IPS DF 19.7 (cell line): ENCODE measurements around the gene ZNF106.
A peak's percentile ranks its signal among the peaks of the same experiment; 100 is the strongest.

Experiments
- DNase-seq: peaks from one replicate; pipeline ENCODE4 v3.0.0-alpha.2; 2013; ENCODE audit warnings: low read depth, low spot score

ZNF106 gene

DNA sequence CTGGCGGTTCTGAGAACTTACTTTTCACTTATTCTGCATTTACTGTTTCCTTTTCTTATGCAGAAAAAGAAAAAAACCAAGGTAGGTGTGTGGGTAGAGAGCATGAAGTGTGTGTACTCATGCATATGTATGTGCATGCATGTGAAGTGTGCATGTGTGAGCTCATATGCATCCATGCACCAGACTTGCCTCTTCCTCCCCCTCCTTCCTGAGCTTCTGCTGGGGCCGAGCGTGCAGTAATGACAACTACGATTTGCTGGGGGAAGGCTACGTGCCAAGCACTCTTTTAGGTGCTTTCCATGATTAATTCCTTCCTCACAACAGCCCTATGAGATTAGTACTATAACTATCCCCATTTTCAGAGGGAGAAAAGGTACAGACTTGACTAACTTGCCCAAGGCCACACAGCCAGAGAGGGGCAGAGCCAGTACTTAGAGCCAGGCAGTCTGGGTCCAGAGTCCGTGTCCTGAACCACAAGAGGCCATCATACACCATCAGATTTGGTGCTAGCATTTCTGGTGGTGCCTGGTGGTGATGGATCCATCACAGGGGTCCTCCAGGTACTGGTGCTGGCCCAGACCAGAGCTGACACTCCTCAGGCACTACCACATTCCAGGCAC lies 85.0 kb downstream of the ZNF106 start:
- no peak for DNase-seq

DNA sequence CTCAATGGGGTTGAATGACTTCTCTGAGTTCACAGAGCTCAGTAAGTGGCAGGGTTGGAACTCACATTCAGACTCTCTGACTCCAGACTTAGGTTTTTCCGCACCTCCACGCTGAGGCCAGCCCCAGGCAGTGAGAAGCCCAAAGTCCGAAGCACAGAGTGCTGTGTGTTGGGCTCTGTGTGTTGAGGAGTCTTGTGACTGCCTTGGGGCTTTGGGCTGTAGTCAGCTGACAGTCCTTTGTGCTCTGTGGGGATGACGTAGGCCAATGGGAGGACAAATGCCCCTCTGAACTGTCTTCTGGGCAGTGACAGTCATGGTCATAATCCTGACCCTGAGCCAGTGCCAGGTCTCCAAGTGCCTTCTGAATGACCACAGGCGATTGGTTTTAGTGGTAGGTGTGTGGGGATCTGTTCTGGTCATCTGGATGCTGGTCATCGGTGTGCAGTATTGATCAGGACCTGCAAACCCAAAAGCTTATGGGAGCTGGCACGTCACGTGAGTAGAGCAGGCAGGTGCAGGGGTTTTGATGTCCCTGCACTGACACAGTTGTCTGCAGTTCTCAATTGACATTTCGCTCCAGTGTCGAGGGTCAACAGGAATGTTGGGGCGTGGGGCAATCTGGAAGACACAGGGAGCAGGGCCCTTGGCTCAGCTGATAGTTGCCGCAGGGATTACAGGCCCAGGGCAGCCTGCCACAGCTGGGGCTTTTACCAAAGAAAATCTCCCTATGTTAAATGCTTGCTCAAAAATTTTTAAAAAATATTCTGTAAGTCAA lies 86.3 kb downstream of the ZNF106 start:
- no peak for DNase-seq

DNA sequence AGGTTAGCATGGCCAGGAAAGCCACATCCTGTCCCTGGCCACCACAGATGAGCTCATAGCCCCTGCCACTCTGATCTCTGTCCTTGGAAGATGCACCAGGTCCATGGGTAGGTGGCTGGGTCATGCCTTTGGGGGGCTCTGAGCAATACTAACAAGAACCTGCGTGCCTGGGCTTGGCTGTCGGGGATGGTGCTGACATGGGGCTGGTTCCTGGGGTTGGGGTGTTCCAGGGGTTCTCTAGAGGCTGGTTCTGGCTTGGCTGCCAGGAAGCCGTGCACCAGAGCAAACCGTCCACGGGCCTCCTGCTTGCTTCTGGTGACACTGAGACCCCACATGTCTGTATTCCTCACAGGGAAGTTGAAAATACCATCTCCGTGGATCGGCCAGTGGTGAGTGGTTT lies 87.6 kb downstream of the ZNF106 start:
- DNase-seq, result no peak

DNA sequence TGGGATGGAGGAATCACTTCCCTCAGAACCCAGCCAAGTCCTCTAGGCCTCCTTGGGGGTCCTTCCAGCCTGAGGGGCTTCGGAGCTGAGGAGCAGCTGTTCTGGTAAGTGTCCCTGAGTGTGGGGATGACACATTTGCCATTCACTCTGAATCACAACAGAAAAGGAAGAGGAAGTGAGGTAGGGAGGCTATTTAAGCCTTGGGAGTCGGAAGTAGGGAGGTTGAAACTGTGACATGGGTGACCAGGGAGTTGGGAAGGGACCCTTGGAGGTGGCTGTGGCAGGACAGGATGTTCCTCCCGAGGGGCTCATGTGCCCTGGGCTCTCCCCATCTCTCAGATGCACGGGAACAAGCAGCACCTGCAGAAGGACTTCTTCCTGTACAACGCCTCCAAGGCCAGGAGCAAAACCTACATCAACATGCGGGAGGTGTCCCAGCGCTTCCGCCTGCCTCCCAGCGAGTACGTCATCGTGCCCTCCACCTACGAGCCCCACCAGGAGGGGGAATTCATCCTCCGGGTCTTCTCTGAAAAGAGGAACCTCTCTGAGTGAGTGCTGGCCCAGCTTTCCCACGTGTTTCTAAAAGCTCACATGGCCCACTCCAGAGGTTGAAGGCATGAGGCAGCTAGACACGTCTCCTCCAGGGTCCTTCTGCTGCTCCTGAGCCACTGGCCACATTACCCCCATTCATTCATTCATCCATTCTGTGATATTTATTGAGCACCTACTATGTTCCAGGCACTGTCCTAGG lies 88.3 kb downstream of the ZNF106 start:
- no peak for DNase-seq

DNA sequence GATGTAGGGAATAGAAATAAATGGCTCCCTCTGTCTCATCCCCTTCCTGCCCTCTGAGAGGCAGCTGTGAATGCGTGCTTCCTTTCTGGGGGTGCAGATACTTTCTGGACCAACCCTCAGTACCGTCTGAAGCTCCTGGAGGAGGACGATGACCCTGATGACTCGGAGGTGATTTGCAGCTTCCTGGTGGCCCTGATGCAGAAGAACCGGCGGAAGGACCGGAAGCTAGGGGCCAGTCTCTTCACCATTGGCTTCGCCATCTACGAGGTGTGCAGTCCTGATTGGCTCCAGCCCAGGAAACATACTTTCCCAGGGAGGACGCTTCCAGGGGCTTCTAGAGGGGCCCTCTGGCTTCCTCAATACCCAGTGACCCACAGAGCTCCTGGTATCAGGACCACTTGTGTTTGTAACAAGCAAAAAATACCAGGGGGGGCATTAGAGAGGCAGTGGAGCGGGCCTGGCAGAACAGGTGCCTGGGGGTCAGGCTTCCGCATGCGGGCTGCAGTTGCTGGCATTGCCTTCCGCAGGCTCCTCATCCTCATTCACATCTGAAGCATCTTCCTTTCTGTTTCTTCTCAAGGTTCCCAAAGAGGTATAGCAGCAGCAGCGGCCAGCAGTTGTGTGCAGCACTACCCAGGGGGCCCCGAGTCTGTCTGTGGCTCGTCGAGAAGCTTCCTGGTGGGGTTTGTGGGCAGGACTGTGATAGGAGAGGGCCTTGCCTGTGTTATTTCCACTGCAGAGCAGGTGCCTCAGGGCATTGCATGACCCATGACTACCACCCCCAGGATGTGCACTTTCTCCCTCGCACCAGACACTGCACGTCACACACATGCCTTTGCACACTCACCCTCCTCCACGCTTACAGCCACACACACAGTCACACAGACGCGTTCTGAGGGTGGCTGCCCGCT lies 89.1 kb downstream of the ZNF106 start:
- DNase-seq, result no peak

DNA sequence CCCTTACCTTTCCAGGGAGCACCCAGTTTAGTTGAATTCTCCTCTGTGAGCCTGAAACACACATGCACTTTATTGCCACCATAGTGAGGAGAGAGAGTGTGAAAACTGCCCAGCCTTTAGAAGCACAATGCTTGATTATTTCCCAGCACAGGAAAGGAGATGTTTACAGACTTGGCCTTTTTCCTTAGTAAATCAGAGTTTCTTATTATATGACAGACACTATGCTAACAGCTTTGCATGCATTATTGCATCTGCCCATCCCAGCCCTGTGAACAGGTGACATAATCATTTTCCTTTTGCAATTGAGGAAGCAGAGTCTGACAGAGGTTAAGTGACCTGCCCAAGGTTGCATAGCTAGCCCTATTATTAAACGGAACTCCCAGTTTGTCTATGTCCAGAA lies 95.1 kb downstream of the ZNF106 start:
- DNase-seq, result no peak

DNA sequence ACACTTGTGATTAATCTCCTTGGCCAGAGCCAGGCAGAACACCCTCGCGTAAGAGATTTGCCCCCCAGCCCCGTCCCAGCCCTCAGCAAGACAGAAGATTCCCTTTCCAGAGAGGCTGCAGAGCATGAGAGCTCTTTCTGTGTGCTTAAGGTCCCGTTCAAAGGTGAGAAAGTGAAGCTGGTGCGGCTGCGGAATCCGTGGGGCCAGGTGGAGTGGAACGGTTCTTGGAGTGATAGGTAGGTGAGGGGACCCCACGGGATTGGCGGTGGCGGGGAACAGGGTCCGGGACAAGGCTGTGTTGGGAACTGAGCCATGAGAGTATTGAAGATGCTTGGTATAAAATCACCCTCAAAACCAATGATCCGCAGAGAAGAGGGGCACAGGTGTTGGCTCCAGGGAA lies 96.8 kb downstream of the ZNF106 start:
- DNase-seq, result no peak

DNA sequence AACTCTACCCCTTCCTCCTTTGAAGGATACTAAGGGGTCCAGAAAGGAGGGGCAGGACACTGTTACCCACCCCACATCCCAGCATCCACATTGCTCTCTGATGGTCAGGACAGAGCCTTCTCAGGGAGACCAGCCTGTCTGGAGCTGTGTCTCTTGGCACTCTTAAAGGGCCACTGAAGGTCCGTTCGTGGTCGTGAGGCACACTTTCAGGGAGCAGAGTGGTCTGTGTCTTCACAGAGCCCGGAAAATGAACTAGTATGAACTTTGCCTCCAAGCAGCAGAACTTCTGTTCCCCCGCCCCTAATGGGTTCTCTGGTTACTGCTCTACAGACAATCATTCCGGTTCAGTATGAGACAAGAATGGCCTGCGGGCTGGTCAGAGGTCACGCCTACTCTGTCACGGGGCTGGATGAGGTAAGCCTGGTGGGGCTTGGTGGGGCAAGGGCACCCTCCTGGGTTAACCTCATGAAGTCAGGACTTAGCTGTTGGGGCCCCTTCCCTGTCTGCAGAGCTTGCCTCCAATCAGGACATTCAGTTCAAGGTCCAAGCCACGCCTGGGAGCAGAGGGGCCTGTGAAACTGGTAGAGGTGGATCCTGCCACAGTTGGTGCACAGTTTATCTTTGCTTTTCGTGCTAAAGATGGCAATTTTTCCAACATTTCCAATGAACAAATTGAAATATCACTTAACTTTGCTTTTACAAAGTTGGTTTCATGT lies 98.5 kb downstream of the ZNF106 start:
- DNase-seq, result no peak

DNA sequence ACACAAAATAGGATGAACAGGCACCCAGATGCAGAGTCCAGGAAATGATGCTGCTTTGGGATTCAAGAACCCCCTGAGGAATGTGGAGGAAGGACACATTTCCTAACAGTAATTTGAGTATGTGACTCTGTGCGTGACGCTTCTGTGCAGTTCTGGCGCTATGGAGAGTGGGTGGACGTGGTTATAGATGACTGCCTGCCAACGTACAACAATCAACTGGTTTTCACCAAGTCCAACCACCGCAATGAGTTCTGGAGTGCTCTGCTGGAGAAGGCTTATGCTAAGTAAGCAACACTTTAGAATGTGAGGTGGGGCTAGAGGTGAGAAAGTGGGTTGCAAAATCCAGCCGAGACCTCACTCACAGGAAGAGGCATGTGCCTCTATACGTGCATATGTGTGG lies 103.3 kb downstream of the ZNF106 start:
- DNase-seq, result no peak

DNA sequence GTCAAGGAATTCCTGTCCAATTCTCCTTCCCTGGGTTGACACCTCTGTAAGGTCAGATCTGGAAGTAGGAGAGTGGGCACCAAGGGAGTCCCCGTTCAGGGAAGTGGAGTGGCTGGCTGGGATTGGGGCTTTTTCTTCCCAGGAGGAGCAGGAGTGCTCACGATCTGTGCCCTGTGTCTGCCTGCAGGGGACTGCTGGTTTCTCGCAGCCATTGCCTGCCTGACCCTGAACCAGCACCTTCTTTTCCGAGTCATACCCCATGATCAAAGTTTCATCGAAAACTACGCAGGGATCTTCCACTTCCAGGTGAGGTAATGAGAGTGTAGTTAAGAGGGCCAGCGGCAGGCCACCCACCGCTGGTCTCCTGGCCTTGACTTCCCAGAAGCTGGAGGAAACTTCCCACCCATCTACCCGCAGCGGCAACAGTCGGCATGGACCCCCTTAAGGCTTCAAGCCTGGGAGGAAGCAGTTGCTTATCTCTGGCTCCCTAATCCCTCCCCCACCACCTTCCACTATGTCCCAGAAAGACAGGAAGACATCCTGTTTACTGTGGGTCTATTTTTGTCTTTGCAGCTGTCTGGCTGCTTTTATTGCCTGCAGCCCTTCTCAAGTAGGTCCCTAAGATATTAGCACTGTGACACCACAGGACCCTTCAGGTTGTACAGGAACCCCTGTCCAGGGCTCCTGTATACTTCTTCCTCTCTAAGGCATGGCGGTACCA lies 104.8 kb downstream of the ZNF106 start:
- no peak for DNase-seq

DNA sequence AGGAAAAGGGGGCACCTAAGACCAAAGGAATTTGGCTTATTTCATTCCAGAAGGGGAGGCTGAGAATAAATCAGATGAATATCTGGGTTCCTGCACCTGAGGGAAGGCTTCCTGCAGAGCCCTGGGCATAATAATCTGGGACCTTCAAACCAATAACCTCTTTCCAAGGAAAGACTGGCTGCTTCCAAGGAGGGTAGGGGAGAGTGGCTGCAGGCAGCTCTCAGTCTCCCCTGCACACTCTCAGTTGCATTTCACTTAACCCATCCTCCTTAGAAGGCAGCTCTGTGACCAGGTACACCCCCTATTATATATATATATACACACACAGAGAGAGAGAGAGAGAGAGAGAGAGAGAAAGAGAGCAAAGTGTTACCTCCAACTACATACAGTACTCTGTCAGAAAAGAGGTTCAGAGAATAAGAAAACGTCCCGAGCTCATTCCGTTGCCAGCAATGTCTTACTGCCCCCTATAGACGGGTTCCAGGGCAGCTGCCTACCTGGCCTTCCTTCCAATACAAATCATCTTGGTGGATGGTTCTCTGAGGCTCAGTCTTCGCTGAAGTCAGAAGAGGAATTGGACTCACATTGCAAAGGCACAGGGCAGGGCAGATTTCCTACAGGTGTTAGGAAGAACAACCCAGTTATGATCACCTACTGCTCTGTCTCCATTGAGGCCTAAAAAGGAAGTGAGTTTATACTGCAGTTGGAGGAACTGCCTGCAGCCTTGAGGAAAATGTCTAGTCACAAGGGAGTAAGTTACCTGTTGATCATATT lies 105.5 kb downstream of the ZNF106 start:
- DNase-seq, result peak; percentile 50

DNA sequence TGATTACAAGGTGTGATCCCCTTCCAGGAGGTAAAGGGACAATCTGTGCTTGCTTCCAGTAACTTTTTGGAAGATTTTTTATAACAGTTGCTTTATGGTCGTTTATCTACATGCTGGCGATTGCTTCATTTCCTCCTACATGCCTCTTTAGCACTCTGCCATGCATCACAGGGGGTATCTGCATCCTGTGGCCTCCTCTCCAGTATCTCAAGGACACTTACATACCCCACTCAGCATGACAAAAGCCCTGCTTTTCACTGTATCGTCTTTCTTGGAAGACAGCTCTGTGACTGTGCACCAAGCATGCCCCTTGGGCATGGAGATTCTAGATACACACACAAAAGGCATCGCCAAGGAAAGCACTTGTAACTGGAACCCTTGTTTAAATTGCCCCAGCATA lies 106.3 kb downstream of the ZNF106 start:
- DNase-seq, result peak; percentile 65

DNA sequence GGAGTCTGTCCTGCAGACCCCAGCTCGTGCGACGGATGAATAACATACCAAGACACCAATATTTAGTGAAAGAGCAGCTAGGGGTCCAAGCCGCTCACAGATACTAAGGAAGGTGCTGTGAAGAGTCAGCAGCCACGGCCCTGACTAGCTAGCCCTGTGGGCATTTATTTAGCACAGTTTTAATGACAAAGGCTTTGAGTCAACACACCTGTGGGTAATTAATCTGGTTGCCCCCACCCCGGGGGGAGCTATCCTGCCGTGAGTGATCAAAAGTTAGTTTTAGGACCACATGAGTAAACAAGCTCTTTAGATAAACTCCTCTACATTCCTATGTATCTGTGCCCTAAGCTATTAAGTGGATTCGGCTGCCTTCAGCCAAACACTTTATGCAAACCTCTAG lies 112.9 kb downstream of the ZNF106 start:
- no peak for DNase-seq

DNA sequence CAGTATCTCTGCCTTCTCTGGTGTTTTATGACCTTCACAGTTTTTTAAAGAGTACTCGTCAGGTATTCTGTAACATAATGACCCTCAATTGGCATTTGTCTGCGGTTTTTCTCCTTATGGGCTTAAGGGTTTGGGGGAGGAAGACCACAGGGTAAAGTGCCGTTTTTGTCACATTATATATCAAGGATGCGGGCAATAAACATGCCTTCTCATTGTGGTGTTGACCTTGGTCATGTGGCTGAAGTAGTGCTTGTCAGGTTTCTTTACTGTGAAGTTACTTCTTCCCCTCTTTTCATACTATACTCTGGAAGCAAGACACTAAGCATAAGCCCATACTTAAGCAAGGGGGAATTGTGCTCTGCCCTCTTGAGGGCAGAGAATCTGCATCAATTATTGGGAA lies 115.0 kb downstream of the ZNF106 start:
- DNase-seq, result no peak

DNA sequence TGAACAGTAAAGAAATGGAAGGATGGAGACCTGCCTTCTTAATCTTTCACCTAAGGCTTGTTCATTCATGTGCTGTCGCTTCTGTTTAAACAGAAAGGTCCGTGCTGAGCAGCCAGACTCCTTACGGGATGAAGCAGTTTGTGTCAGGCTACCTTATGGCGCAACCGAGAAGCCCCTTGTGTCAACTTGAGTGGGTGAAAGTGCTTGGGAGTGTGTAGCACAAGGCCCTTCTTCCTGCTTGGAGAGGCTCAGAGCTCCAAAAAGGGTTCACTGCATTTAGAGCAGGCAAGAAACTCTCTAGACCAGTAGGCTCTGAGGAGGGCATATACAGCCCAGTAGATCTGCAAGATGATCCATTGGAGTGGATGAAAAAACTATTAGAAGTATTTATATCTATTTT lies 115.7 kb downstream of the ZNF106 start:
- no peak for DNase-seq

DNA sequence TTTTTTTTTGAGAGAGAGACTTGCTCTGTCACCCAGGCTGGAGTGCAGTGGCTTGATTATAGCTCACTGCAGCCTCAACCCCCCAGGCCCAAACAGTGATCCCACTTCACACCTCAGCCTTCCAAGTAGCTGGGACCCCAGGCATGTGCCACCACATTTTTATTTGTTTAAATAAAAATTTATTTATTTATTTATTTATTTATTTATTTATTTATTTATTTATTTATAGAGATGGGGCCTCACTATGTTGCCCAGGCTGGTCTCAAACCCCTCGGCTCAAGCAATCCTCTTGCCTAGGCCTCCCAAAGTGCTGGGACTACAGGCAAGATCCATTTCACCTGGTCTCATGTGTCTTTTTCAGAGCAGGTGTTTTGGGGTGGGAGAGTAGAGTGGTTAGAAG lies 116.1 kb downstream of the ZNF106 start:
- DNase-seq, result no peak

DNA sequence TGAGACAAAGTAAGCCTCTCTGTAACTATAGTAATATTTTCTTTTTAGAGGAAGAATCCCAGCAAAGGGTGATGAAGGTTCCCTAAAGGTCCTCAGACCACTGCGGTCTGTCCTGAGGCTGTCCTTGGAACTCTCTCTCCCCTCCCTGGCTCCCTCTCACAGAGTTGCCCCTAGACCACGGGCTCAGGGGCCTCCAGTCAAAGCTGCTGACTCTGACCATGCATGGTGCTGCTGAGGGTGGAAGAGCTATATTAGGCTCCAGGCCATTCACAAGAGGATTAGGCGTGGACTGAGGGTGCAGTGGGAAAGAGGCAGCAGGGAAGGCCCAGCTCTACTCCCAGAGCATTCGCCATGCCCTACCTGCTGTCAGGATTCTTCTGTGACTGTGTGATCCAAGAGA lies 117.0 kb downstream of the ZNF106 start:
- no peak for DNase-seq

DNA sequence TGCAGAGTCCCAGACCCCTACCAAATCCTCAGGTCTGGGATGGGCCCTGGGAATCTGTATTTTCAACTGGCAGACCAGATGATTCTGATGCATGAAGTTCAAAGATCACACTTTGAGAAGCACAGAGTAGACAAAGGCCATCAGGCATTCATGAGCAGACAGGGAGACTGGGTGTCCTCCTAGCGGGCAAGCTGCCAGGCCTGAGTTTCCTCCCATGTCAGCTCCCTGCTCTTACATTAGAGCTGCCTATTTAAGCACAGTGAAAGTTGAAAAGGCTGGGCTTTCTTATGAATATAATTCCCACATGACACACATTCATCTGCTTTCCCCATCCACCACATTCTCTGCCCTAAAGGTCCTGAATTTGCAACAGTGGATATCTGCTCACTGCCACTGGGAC lies 117.7 kb downstream of the ZNF106 start:
- no peak for DNase-seq

DNA sequence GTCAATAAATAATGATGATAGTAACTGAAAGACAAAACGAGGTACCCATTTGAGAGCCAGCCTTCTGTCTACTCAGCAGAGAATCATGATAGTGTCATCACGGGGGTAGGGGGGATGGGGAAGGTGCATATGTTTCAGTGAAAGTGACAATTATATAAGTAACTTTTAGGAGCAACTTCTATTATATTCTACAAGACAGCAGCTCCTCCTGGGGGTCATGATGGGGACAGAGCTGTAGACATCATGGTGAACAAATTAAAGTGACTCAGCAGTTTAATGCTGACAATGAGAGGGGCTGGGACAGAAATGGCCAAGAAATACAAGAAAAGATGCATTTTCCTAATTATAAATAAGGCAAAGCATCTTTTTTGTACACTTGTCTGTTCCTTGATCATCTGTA lies 119.8 kb downstream of the ZNF106 start:
- no peak for DNase-seq

DNA sequence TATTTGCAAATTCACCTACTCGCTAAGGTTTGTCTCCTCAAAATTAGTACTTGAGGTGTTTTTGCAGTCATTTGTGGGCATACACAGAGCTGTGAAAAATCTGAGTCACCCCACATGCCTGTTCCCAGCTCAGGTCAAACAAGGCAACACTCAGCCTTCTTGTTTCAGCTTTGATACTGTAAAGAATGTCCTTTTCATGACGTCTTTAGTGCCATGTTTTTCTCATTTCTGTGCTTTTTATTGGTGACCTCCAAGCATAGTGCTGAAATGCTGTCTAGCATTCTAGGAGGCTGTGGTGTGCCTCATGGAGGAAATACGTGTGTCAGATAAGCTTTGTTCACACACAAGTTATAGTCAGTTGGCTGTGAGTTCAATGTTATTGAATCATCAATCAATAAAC lies 122.8 kb downstream of the ZNF106 start:
- no peak for DNase-seq
